ENCODE data around the gene CCL18. TPM values are rescaled to one million over a fixed set of nuclear protein-coding genes. Genes with fewer than 3 reads are reported as not detected.

CCL18 gene
- polyA plus RNA-seq, 1 of the 3 experiments (the other 2 are of a cell fraction), result not detected

DNA sequence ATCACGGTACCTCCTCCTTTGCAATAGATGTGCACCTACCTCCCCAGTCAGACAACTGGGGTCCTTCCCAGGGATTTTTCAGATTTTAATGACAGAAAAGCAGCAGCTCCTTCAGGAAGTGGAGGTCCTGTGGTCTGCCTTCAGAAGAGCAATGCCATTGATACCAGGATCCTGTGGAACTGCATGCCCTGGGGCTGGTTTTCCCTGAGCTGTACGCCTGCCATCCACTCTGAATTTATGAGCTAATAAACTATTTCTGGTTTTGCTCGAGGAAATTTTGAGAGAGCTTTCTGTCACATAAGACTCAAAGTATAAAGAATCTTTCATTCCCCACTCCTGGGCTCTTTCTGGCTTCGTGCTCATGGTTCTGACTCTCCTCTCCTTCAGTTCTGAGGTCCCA is 36.3 kb upstream of the CCL18 start (continued):
- no peak for TF ChIP-seq NRF1 (IDR thresholded peaks at IDR 0.05; ENCODE audit: low read depth, low read length)
- TF ChIP-seq SIN3A (IDR thresholded peaks at IDR 0.05; ENCODE audit: borderline replicate concordance, low read depth, low read length), result no peak
- no peak for TF ChIP-seq TAF1 (IDR thresholded peaks at IDR 0.05; ENCODE audit: borderline replicate concordance, low read depth, low read length)
- TF ChIP-seq, protein P1, sequence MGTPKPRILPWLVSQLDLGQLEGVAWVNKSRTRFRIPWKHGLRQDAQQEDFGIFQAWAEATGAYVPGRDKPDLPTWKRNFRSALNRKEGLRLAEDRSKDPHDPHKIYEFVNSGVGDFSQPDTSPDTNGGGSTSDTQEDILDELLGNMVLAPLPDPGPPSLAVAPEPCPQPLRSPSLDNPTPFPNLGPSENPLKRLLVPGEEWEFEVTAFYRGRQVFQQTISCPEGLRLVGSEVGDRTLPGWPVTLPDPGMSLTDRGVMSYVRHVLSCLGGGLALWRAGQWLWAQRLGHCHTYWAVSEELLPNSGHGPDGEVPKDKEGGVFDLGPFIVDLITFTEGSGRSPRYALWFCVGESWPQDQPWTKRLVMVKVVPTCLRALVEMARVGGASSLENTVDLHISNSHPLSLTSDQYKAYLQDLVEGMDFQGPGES (IDR thresholded peaks at IDR 0.05; ENCODE audit: low read depth, low read length), result no peak
- TF ChIP-seq RFX5 (IDR thresholded peaks at IDR 0.05; ENCODE audit: low read length), result no peak
- TF ChIP-seq GATA2 (CRISPR knock-in tag; IDR thresholded peaks at IDR 0.05), result no peak
- TF ChIP-seq FOXM1 (IDR thresholded peaks at IDR 0.05; ENCODE audit: low read depth), result no peak
- TF ChIP-seq, protein P2, sequence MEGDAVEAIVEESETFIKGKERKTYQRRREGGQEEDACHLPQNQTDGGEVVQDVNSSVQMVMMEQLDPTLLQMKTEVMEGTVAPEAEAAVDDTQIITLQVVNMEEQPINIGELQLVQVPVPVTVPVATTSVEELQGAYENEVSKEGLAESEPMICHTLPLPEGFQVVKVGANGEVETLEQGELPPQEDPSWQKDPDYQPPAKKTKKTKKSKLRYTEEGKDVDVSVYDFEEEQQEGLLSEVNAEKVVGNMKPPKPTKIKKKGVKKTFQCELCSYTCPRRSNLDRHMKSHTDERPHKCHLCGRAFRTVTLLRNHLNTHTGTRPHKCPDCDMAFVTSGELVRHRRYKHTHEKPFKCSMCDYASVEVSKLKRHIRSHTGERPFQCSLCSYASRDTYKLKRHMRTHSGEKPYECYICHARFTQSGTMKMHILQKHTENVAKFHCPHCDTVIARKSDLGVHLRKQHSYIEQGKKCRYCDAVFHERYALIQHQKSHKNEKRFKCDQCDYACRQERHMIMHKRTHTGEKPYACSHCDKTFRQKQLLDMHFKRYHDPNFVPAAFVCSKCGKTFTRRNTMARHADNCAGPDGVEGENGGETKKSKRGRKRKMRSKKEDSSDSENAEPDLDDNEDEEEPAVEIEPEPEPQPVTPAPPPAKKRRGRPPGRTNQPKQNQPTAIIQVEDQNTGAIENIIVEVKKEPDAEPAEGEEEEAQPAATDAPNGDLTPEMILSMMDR (IDR thresholded peaks at IDR 0.05), result no peak
- no peak for TF ChIP-seq FOXJ3 (CRISPR knock-in tag; IDR thresholded peaks at IDR 0.05)
- no peak for TF ChIP-seq GABPA (IDR thresholded peaks at IDR 0.05; ENCODE audit: low read depth)
- TF ChIP-seq, protein P3, sequence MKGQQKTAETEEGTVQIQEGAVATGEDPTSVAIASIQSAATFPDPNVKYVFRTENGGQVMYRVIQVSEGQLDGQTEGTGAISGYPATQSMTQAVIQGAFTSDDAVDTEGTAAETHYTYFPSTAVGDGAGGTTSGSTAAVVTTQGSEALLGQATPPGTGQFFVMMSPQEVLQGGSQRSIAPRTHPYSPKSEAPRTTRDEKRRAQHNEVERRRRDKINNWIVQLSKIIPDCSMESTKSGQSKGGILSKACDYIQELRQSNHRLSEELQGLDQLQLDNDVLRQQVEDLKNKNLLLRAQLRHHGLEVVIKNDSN (IDR thresholded peaks at IDR 0.05; ENCODE audit: borderline replicate concordance, low read depth), result no peak

DNA sequence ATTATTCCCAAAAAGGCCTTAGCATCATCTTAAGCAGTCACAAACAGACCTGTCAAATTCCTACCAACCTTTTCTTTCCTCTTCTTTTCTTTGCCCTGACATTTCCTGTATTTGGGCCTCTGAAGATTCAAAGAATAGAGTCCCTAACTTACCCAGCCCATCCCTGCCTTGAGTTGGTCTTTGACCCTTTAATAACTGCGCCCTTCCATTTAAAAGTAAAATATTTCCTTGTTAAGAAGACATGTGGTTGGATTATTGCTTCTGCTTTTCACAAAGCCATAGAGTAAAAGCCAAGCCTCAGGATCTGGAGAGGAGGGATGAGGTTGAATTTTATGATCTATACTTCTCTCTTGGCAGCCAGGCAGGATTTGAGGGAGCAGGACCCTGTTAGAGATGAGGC is 33.1 kb upstream of the CCL18 start:
- WGBS (ENCODE audit: low lambda C conversion rate), result 3% methylated on average over 1 of the region's 1 CpG
- CTCF ChIA-PET, result no interaction called here
- no peaks in the 10 kb centered on the region for H3K36me3 ChIP-seq (replicated peaks in 1 of 2; ENCODE audit: control insufficient read depth in 1 of 2, insufficient read depth in 2 of 2, low read length in 1 of 2)
- TF ChIP-seq, protein P4, sequence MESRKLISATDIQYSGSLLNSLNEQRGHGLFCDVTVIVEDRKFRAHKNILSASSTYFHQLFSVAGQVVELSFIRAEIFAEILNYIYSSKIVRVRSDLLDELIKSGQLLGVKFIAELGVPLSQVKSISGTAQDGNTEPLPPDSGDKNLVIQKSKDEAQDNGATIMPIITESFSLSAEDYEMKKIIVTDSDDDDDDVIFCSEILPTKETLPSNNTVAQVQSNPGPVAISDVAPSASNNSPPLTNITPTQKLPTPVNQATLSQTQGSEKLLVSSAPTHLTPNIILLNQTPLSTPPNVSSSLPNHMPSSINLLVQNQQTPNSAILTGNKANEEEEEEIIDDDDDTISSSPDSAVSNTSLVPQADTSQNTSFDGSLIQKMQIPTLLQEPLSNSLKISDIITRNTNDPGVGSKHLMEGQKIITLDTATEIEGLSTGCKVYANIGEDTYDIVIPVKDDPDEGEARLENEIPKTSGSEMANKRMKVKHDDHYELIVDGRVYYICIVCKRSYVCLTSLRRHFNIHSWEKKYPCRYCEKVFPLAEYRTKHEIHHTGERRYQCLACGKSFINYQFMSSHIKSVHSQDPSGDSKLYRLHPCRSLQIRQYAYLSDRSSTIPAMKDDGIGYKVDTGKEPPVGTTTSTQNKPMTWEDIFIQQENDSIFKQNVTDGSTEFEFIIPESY (IDR thresholded peaks at IDR 0.05; ENCODE audit: borderline replicate concordance, low read depth), result no peak
- TF ChIP-seq, protein P1 (IDR thresholded peaks at IDR 0.05; ENCODE audit: low read depth, low read length), result no peak
- no peak for TF ChIP-seq YY1 (IDR thresholded peaks at IDR 0.05; ENCODE audit: low read depth)
- no peak for TF ChIP-seq NFIC (IDR thresholded peaks at IDR 0.05; ENCODE audit: borderline replicate concordance)
- TF ChIP-seq FOSL2 (IDR thresholded peaks at IDR 0.05; ENCODE audit: borderline replicate concordance, low read depth), result no peak
- TF ChIP-seq, protein P5, sequence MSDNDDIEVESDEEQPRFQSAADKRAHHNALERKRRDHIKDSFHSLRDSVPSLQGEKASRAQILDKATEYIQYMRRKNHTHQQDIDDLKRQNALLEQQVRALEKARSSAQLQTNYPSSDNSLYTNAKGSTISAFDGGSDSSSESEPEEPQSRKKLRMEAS (IDR thresholded peaks at IDR 0.05; ENCODE audit: low read depth), result no peak
- no peak for TF ChIP-seq RFX5 (IDR thresholded peaks at IDR 0.05; ENCODE audit: low read length)
- TF ChIP-seq EZH2phosphoT487 (IDR thresholded peaks at IDR 0.05; ENCODE audit: borderline replicate concordance, low read depth), result no peak
- TF ChIP-seq GABPA (IDR thresholded peaks at IDR 0.05; ENCODE audit: low read depth), result no peak
- no peak for TF ChIP-seq FOXJ3 (CRISPR knock-in tag; IDR thresholded peaks at IDR 0.05)
- TF ChIP-seq RXRA (IDR thresholded peaks at IDR 0.05; ENCODE audit: borderline replicate concordance, low read depth), result no peak
- TF ChIP-seq, protein P3 (IDR thresholded peaks at IDR 0.05; ENCODE audit: borderline replicate concordance, low read depth), result no peak
- TF ChIP-seq JUND (IDR thresholded peaks at IDR 0.05), result no peak
- no peak for TF ChIP-seq TAF1 (IDR thresholded peaks at IDR 0.05; ENCODE audit: borderline replicate concordance, low read depth, low read length)
- TF ChIP-seq, protein P2 (IDR thresholded peaks at IDR 0.05), result no peak

More for the DNA sequence above, 33.1 kb upstream of the CCL18 start:
- Histone ChIP-seq H3K4me3 (ENCODE audit: low read depth in 2 of 2, low read length in 1 of 2) (no peak overlapping the region), H3K9me3 (no peaks in the 10 kb centered on the region), H3K4me2 (no peak overlapping the region), H3F3A (replicated peaks; ENCODE audit: insufficient read depth) (no peaks in the 10 kb centered on the region), H3K4me1 (ENCODE audit: control insufficient read depth in 1 of 2, insufficient read depth in 2 of 2, low read depth in 1 of 2, low read length in 1 of 2) (no peaks in the 10 kb centered on the region), H3K9me2 (no peaks in the 10 kb centered on the region), H2AFZ (ENCODE audit: low read depth) (no peak overlapping the region), H3K27ac (ENCODE audit: low read depth in 2 of 2, low read length in 1 of 2) (no peak overlapping the region), H3K27me3 (ENCODE audit: insufficient read depth) (no peaks in the 10 kb centered on the region; the same call in 1 of the 2 replicates), H4K20me1 (ENCODE audit: insufficient read depth) (no peaks in the 10 kb centered on the region), H3K79me2 (ENCODE audit: insufficient read depth) (no peaks in the 10 kb centered on the region), H3K9ac (no peak overlapping the region)
- POLR2A ChIA-PET, result no interaction called here
- DNase-seq, result no peak
